Right cardiac atrium (tissue), 5 donors: Measurements from ENCODE around the gene MGRN1. TPM values are rescaled to one million over a fixed set of nuclear protein-coding genes. Genes with fewer than 3 reads are reported as not detected.

Experiments
- ATAC-seq, 2 donors: fragments of 200-7000 bp; cut with Tn5 transposase; one replicate each; pipeline versions ENCODE4 v1.8.0 to v1.9.1; 2020; ENCODE audit warnings: moderate library complexity in 2 of 2, mild to moderate bottlenecking in 1 of 2
- DNase-seq, 3 donors: peaks; one replicate each; pipeline ENCODE4 v3.0.0-alpha.2; 2020
- H3K27ac ChIP-seq: one replicate; pipeline ENCODE4 v1.5.1; 2013; ENCODE audit warnings: mild to moderate bottlenecking, low read length, control low read depth, moderate library complexity
- H3K27me3 ChIP-seq: one replicate; pipeline ENCODE4 v1.6.1; 2013; ENCODE audit not compliant: control insufficient read depth, insufficient read depth
- H3K4me1 ChIP-seq: one replicate; pipeline ENCODE4 v1.6.1; 2013; ENCODE audit warnings: low read length; ENCODE audit not compliant: control insufficient read depth, insufficient read depth
- H3K4me3 ChIP-seq: one replicate; pipeline ENCODE4 v1.5.1; 2013; ENCODE audit warnings: low read length, control low read depth
- H3K9me3 ChIP-seq: one replicate; pipeline ENCODE4 v1.6.1; 2013; ENCODE audit warnings: low read length; ENCODE audit not compliant: control insufficient read depth
- WGBS: extraction: QIAGEN DNeasy Blood & Tissue Kit; methylation state at CpG from one replicate; pipeline ENCODE4 v1.1.7; 2013; 5-methylcytosine and 5-hydroxymethylcytosine counted together
- intact Hi-C, 4 donors: fragments of 100-400 bp; cut with DNase I; formaldehyde crosslinking; loops; one replicate each; pipeline versions ENCODE4 v1.11.0 to v1.14.0; 2022 to 2023
- polyA plus RNA-seq: library from polyadenylated mRNA; stranded (reverse); fragments of 200-250 nt; gene quantifications from one replicate; pipeline ENCODE4 v1.2.3, GENCODE V29; 2013
- total RNA-seq, 4 donors: library from RNA; stranded (reverse); fragmentation: NEBNext Ultra II Directional; extraction: Animal tissue kit (Norgen Biotek cat#: 25700); gene quantifications; one replicate each; pipeline ENCODE4 v1.2.1, GENCODE V29; 2021
- donor health status: healthy with polysubstance abuse.
- donor health status: DM: no; HTN: yes; CAD: no.
- donor health status: DM: no; HTN: no; CAD: no.
- donor health status: DM: no; HTN: yes; CAD: no; lungs with severe emphysema.
- donor health status: DM: yes; HTN: yes; CAD: no.

The MGRN1 gene
- total and polyA plus RNA-seq, 5 donors, result 22.0 to 49.9 (median 39.9) TPM

GRCh38 chr16:4604401-4604800 lies 20.2 kb upstream of the MGRN1 start:
- DNase-seq (no peak), ATAC-seq (peak in 1 of 2 donors; percentile 2)
- no peak overlapping the region for H3K27ac ChIP-seq
- no peaks in the 10 kb centered on the region for H3K27me3 ChIP-seq
- intact Hi-C loops, result no loop called here
- no peak overlapping the region for H3K4me3 ChIP-seq
- no peaks in the 10 kb centered on the region for H3K9me3 ChIP-seq
- H3K4me1 ChIP-seq, result no peaks in the 10 kb centered on the region
- 41% methylated on average over 15 of the region's 15 CpGs for WGBS

GRCh38 chr16:4606354-4606753 lies 18.3 kb upstream of the MGRN1 start:
- ATAC-seq, result no peak
- no peak overlapping the region for H3K27ac ChIP-seq
- intact Hi-C loops, result no loop called here
- no peaks in the 10 kb centered on the region for H3K4me1 ChIP-seq
- 88% methylated on average over 9 of the region's 9 CpGs for WGBS
- no peak for DNase-seq
- H3K9me3 ChIP-seq, result no peaks in the 10 kb centered on the region
- H3K4me3 ChIP-seq, result no peak overlapping the region
- H3K27me3 ChIP-seq, result no peaks in the 10 kb centered on the region

- 86% methylated on average over 22 of the region's 22 CpGs for WGBS
- no peak for ATAC-seq
- DNase-seq, result peak in 1 of 3 donors; percentile 32
- Histone ChIP-seq H3K27ac (no peak overlapping the region), H3K4me3 (no peak overlapping the region), H3K9me3 (no peaks in the 10 kb centered on the region), H3K4me1 (no peaks in the 10 kb centered on the region), H3K27me3 (no peaks in the 10 kb centered on the region)
- intact Hi-C loops, result no loop called here
These were observed 16.6 kb upstream of the MGRN1 start for GRCh38 chr16:4607841-4608703.

- H3K9me3 ChIP-seq, result no peaks in the 10 kb centered on the region
- ATAC-seq (no peak), DNase-seq (no peak)
- peaks cover 5% of the 10 kb centered on the region for H3K4me1 ChIP-seq
- no peak overlapping the region for H3K4me3 ChIP-seq
- WGBS, result 80% methylated on average over 8 of the region's 8 CpGs
- H3K27me3 ChIP-seq, result no peaks in the 10 kb centered on the region
- H3K27ac ChIP-seq, result no peak overlapping the region
- intact Hi-C loops, result no loop called here
These were observed 16.0 kb upstream of the MGRN1 start for GRCh38 chr16:4608704-4608980.

GRCh38 chr16:4609200-4610010 lies 15.2 kb upstream of the MGRN1 start:
- intact Hi-C loops, result loop anchor here in 1 of 4 donors (10.0 kb wide), 1 partner anchor 95 kb away; no protein-coding TSS in a partner anchor
- Histone ChIP-seq H3K27ac (no peak overlapping the region), H3K27me3 (no peaks in the 10 kb centered on the region), H3K4me3 (no peak overlapping the region), H3K4me1 (peaks cover 8% of the 10 kb centered on the region), H3K9me3 (no peaks in the 10 kb centered on the region)
- ATAC-seq (no peak), DNase-seq (peak in 1 of 3 donors; percentile 50)
- WGBS, result 84% methylated on average over 45 of the region's 45 CpGs

GRCh38 chr16:4610011-4611005 lies 14.3 kb upstream of the MGRN1 start:
- peaks cover 8% of the 10 kb centered on the region for H3K4me1 ChIP-seq
- H3K9me3 ChIP-seq, result no peaks in the 10 kb centered on the region
- DNase-seq (peak in 1 of 3 donors; percentile 52), ATAC-seq (no peak)
- H3K27me3 ChIP-seq, result no peaks in the 10 kb centered on the region
- intact Hi-C loops, result loop anchor here in 1 of 4 donors (10.0 kb wide), 1 partner anchor 96 kb away; no protein-coding TSS in a partner anchor
- 83% methylated on average over 32 of the region's 32 CpGs for WGBS
- H3K4me3 ChIP-seq, result no peak overlapping the region
- no peak overlapping the region for H3K27ac ChIP-seq

- no peaks in the 10 kb centered on the region for H3K9me3 ChIP-seq
- ATAC-seq (no peak), DNase-seq (peak in 1 of 3 donors; percentile 56)
- H3K4me1 ChIP-seq, result peaks cover 8% of the 10 kb centered on the region
- intact Hi-C loops, result loop anchor here in 1 of 4 donors (10.0 kb wide), 1 partner anchor 97 kb away; no protein-coding TSS in a partner anchor
- whole genome bisulfite sequencing, result 87% methylated on average over 22 of the region's 22 CpGs
- H3K4me3 ChIP-seq, result no peak overlapping the region
- no peak overlapping the region for H3K27ac ChIP-seq
- no peaks in the 10 kb centered on the region for H3K27me3 ChIP-seq
These were observed 13.1 kb upstream of the MGRN1 start for GRCh38 chr16:4611337-4612021.

GRCh38 chr16:4612474-4612931 lies 12.1 kb upstream of the MGRN1 start:
- H3K9me3 ChIP-seq, result no peaks in the 10 kb centered on the region
- intact Hi-C loops, result loop anchor here in 1 of 4 donors (10.0 kb wide), 1 partner anchor 98 kb away; no protein-coding TSS in a partner anchor
- H3K4me1 ChIP-seq, result peaks cover 10% of the 10 kb centered on the region
- no peak overlapping the region for H3K27ac ChIP-seq
- ATAC-seq, result no peak
- WGBS, result 92% methylated on average over 7 of the region's 7 CpGs
- no peak overlapping the region for H3K4me3 ChIP-seq
- no peaks in the 10 kb centered on the region for H3K27me3 ChIP-seq
- DNase-seq, result peak in 1 of 3 donors; percentile 49

GRCh38 chr16:4612977-4613635 lies 11.5 kb upstream of the MGRN1 start:
- Histone ChIP-seq H3K9me3 (no peaks in the 10 kb centered on the region), H3K4me1 (peaks cover 10% of the 10 kb centered on the region), H3K27me3 (no peaks in the 10 kb centered on the region), H3K27ac (no peak overlapping the region), H3K4me3 (peak overlapping the region; percentile 87)
- intact Hi-C loops, result loop anchor here in 1 of 4 donors (10.0 kb wide), 1 partner anchor 98 kb away; no protein-coding TSS in a partner anchor
- 56% methylated on average over 14 of the region's 14 CpGs for WGBS
- DNase-seq (peak in 1 of 3 donors; percentile 44), ATAC-seq (no peak)
